HEK293 (cell line): ENCODE results near the gene EMC9.

Experiments
- CTCF ChIA-PET: fragments of 350-600 bp; formaldehyde crosslinking; extraction: SDS; loops from one replicate; lab custom pipeline; 2021; ENCODE audit warnings: antibody characterized with exemption; lab: Yijun Ruan, JAX
- POLR2A ChIA-PET: fragments of 300-600 bp; formaldehyde crosslinking; extraction: SDS; loops from one replicate; lab custom pipeline; 2020; ENCODE audit warnings: antibody characterized with exemption, inconsistent platforms; lab: Yijun Ruan, JAX
- H3K27ac ChIP-seq: fragments of 200-500 bp; sonication (Bioruptor generic); 2 replicates; pipeline ENCODE4 v1.5.1; 2014; ENCODE audit warnings: low read depth, low read length, control low read depth, inconsistent platforms; ENCODE audit errors: extremely low read depth
- H3K36me3 ChIP-seq, 2 experiments: fragments of 200-500 bp in 1 of 2; sonication (Bioruptor generic) in 1 of 2; 1 replicate in 1 of 2; 2 replicates in 1 of 2; pipeline ENCODE4 v1.5.1; 2014 to 2017; ENCODE audit warnings: inconsistent platforms in 2 of 2, low read length in 2 of 2; ENCODE audit not compliant: control insufficient read depth in 2 of 2, insufficient read depth in 1 of 2
- H3K4me1 ChIP-seq: fragments of 200-500 bp; sonication (Bioruptor generic); 2 replicates; pipeline ENCODE4 v1.5.1; 2014; ENCODE audit warnings: mild to moderate bottlenecking, low read length, inconsistent platforms; ENCODE audit not compliant: control insufficient read depth, insufficient read depth
- H3K4me3 ChIP-seq: 2 replicates; pipeline ENCODE4 v1.5.1; 2011; ENCODE audit warnings: low read depth, mild to moderate bottlenecking, control low read depth, low read length, moderate library complexity
- H3K9me3 ChIP-seq: fragments of 200-500 bp; sonication (Bioruptor generic); 2 replicates; pipeline ENCODE4 v1.5.1; 2014; ENCODE audit warnings: low read depth, low read length, inconsistent platforms; ENCODE audit not compliant: control insufficient read depth, insufficient read depth
- AEBP2 ChIP-seq: fragments of 450-650 bp; formaldehyde crosslinking; IDR thresholded peaks from 2 replicates; pipeline ENCODE4 v1.5.1; 2016; ENCODE audit warnings: missing biosample characterization, missing genetic modification characterization, borderline replicate concordance
- KLF1 ChIP-seq: fragments of 450-650 bp; formaldehyde crosslinking; IDR thresholded peaks from 2 replicates; pipeline ENCODE4 v1.5.1; 2016; ENCODE audit warnings: missing biosample characterization, missing genetic modification characterization
- KLF17 ChIP-seq: fragments of 450-650 bp; formaldehyde crosslinking; IDR thresholded peaks from 2 replicates; pipeline ENCODE4 v1.5.1; 2016; ENCODE audit warnings: missing biosample characterization, missing genetic modification characterization
- MEIS1 ChIP-seq: sonication (generic); formaldehyde crosslinking; IDR thresholded peaks from 2 replicates; pipeline ENCODE4 v1.8.1; 2022; ENCODE audit warnings: missing genetic modification reagents, mild to moderate bottlenecking, borderline replicate concordance
- OVOL3 ChIP-seq: fragments of 450-650 bp; formaldehyde crosslinking; IDR thresholded peaks from 2 replicates; pipeline ENCODE4 v1.5.1; 2016; ENCODE audit warnings: missing biosample characterization, missing genetic modification characterization
- REPIN1 ChIP-seq: fragments of 450-650 bp; formaldehyde crosslinking; IDR thresholded peaks from 2 replicates; pipeline ENCODE4 v1.5.1; 2017; ENCODE audit warnings: missing biosample characterization, missing genetic modification characterization, low read depth
- SALL2 ChIP-seq: fragments of 450-650 bp; formaldehyde crosslinking; IDR thresholded peaks from 2 replicates; pipeline ENCODE4 v1.5.0; 2017; ENCODE audit warnings: missing biosample characterization, mild to moderate bottlenecking, missing genetic modification characterization, borderline replicate concordance
- SP2 ChIP-seq: fragments of 450-650 bp; formaldehyde crosslinking; IDR thresholded peaks from 2 replicates; pipeline ENCODE4 v1.5.1; 2016; ENCODE audit warnings: missing biosample characterization, missing genetic modification characterization
- TCF7L2 ChIP-seq: IDR thresholded peaks from 2 replicates; pipeline ENCODE4 v1.6.1; 2011; ENCODE audit warnings: low read depth, mild to moderate bottlenecking, inconsistent platforms, low read length, moderate library complexity, borderline replicate concordance
- ZBTB48 ChIP-seq: fragments of 450-650 bp; formaldehyde crosslinking; IDR thresholded peaks from 2 replicates; pipeline ENCODE4 v1.5.1; 2016; ENCODE audit warnings: missing biosample characterization, missing genetic modification characterization
- ZBTB49 ChIP-seq: fragments of 450-650 bp; formaldehyde crosslinking; IDR thresholded peaks from 2 replicates; pipeline ENCODE4 v1.5.1; 2016; ENCODE audit warnings: missing biosample characterization, missing genetic modification characterization, low read depth
- ZFP41 ChIP-seq: fragments of 450-650 bp; formaldehyde crosslinking; IDR thresholded peaks from 2 replicates; pipeline ENCODE4 v1.5.1; 2016; ENCODE audit warnings: missing biosample characterization, missing genetic modification characterization, borderline replicate concordance
- ZIC2 ChIP-seq: fragments of 450-650 bp; formaldehyde crosslinking; IDR thresholded peaks from 2 replicates; pipeline ENCODE4 v1.5.1; 2016; ENCODE audit warnings: missing biosample characterization, missing genetic modification characterization
- ZNF10 ChIP-seq: fragments of 450-650 bp; formaldehyde crosslinking; IDR thresholded peaks from 2 replicates; pipeline ENCODE4 v1.5.1; 2017; ENCODE audit warnings: missing biosample characterization, missing genetic modification characterization
- ZNF155 ChIP-seq: fragments of 450-650 bp; formaldehyde crosslinking; IDR thresholded peaks from 2 replicates; pipeline ENCODE4 v1.5.1; 2016; ENCODE audit warnings: missing biosample characterization, missing genetic modification characterization
- ZNF16 ChIP-seq: fragments of 450-650 bp; formaldehyde crosslinking; IDR thresholded peaks from 2 replicates; pipeline ENCODE4 v1.5.1; 2016; ENCODE audit warnings: low read depth, missing biosample characterization, missing genetic modification characterization
- ZNF2 ChIP-seq: fragments of 450-650 bp; formaldehyde crosslinking; IDR thresholded peaks from 2 replicates; pipeline ENCODE4 v1.5.1; 2016; ENCODE audit warnings: missing biosample characterization, missing genetic modification characterization
- ZNF223 ChIP-seq: fragments of 450-650 bp; formaldehyde crosslinking; IDR thresholded peaks from 2 replicates; pipeline ENCODE4 v1.5.1; 2016; ENCODE audit warnings: missing biosample characterization, missing genetic modification characterization
- ZNF311 ChIP-seq: fragments of 450-650 bp; formaldehyde crosslinking; IDR thresholded peaks from 2 replicates; pipeline ENCODE4 v1.5.1; 2017; ENCODE audit warnings: missing biosample characterization, missing genetic modification characterization, borderline replicate concordance
- ZNF324 ChIP-seq: fragments of 450-650 bp; formaldehyde crosslinking; IDR thresholded peaks from 2 replicates; pipeline ENCODE4 v1.5.1; 2016; ENCODE audit warnings: missing biosample characterization, missing genetic modification characterization
- ZNF362 ChIP-seq: fragments of 450-650 bp; formaldehyde crosslinking; IDR thresholded peaks from 2 replicates; pipeline ENCODE4 v1.5.1; 2016; ENCODE audit warnings: missing biosample characterization, missing genetic modification characterization
- ZNF555 ChIP-seq: fragments of 450-650 bp; formaldehyde crosslinking; conservative IDR thresholded peaks from 2 replicates; pipeline ENCODE4 v1.5.1; 2017; ENCODE audit warnings: missing biosample characterization, mild to moderate bottlenecking, missing genetic modification characterization, inconsistent platforms
- ZNF561 ChIP-seq: fragments of 450-650 bp; IDR thresholded peaks from 2 replicates; pipeline ENCODE4 v1.5.1; 2018; ENCODE audit warnings: missing biosample characterization, missing genetic modification characterization, borderline replicate concordance
- ZNF580 ChIP-seq: fragments of 450-650 bp; formaldehyde crosslinking; IDR thresholded peaks from 2 replicates; pipeline ENCODE4 v1.5.1; 2016; ENCODE audit warnings: missing biosample characterization, missing genetic modification characterization
- ZNF629 ChIP-seq: fragments of 450-650 bp; formaldehyde crosslinking; IDR thresholded peaks from 2 replicates; pipeline ENCODE4 v1.5.1; 2017; ENCODE audit warnings: missing biosample characterization, missing genetic modification characterization
- ZNF747 ChIP-seq: fragments of 450-650 bp; formaldehyde crosslinking; IDR thresholded peaks from 2 replicates; pipeline ENCODE4 v1.5.1; 2016; ENCODE audit warnings: missing biosample characterization, missing genetic modification characterization
- ZNF792 ChIP-seq: fragments of 450-650 bp; formaldehyde crosslinking; IDR thresholded peaks from 2 replicates; pipeline ENCODE4 v1.5.1; 2016; ENCODE audit warnings: missing biosample characterization, missing genetic modification characterization
- ZNF843 ChIP-seq: fragments of 450-650 bp; formaldehyde crosslinking; IDR thresholded peaks from 2 replicates; pipeline ENCODE4 v1.5.1; 2016; ENCODE audit warnings: missing biosample characterization, missing genetic modification characterization
- ZSCAN16 ChIP-seq: fragments of 450-650 bp; formaldehyde crosslinking; IDR thresholded peaks from 2 replicates; pipeline ENCODE4 v1.5.1; 2016; ENCODE audit warnings: missing biosample characterization, missing genetic modification characterization
- ZSCAN23 ChIP-seq: fragments of 450-650 bp; formaldehyde crosslinking; IDR thresholded peaks from 2 replicates; pipeline ENCODE4 v1.5.1; 2016; ENCODE audit warnings: missing biosample characterization, missing genetic modification characterization

Gene EMC9

GRCh38 chr14:24141097-24141880, at the start of gene EMC9:
TSS of gene EMC9 (minus strand) at chr14:24141591. CDS start at chr14:24141304, 287 bp downstream.
- CTCF ChIA-PET = interaction anchor here (0.6 to 1.2 kb wide), 6 partner anchors 8 to 295 kb away, joined by 3 to 6 read pairs (median 4); partner anchors contain the start of gene IRF9
- POLR2A ChIA-PET = interaction anchor here (0.6 to 7.3 kb wide), 23 partner anchors 10 to 1046 kb away, joined by 3 to 163 read pairs (median 5); partner anchors contain the start of genes ACIN1, C14orf119, CHMP4A and DCAF11
- H3K9me3 ChIP-seq = no peaks in the 10 kb centered on the region
- H3K36me3 ChIP-seq = peaks cover 11 to 46% of the 10 kb centered on the region in 2 experiments
- peaks cover 8% of the 10 kb centered on the region for H3K4me1 ChIP-seq
- H3K4me3 ChIP-seq = peak within 1 kb of the TSS; percentile 90
- peak within 1 kb of the TSS; percentile 89 for H3K27ac ChIP-seq
- no peak for TF ChIP-seq ZNF555 (tag by site-specific recombination)
- TF ChIP-seq KLF17 (tag by site-specific recombination) = peak; percentile 91
- no peak for TF ChIP-seq ZNF223 (tag by site-specific recombination)
- TF ChIP-seq OVOL3 = peak; percentile 53; the same call in 1 of the 2 replicates
- peak; percentile 54; the same call in 1 of the 2 replicates for TF ChIP-seq ZIC2
- no peak for TF ChIP-seq ZBTB49
- peak; percentile 53; the same call in 1 of the 2 replicates for TF ChIP-seq ZNF10 (tag by site-specific recombination)
- no peak for TF ChIP-seq ZSCAN16
- peak; percentile 99; the same call in 1 of the 2 replicates for TF ChIP-seq ZBTB48 (tag by site-specific recombination)
- 0 out of 2 replicates have a peak, but pooled peaks have one; percentile 70 for TF ChIP-seq ZNF843 (tag by site-specific recombination)
- peak; percentile 92; the same call in 1 of the 2 replicates for TF ChIP-seq ZSCAN23 (tag by site-specific recombination)
- TF ChIP-seq REPIN1 (tag by site-specific recombination) = peak; percentile 77; the same call in 1 of the 2 replicates
- TF ChIP-seq ZNF629 = peak; percentile 18; the same call in 1 of the 2 replicates
- TF ChIP-seq ZNF311 (tag by site-specific recombination) = no peak
- peak; percentile 94 for TF ChIP-seq SP2 (tag by site-specific recombination)
- TF ChIP-seq MEIS1 (CRISPR knock-in tag) = no peak
- TF ChIP-seq ZNF792 (tag by site-specific recombination) = no peak; the same call in 1 of the 2 replicates
- TF ChIP-seq ZNF362 (tag by site-specific recombination) = no peak
- TF ChIP-seq ZNF580 = 0 out of 2 replicates have a peak, but pooled peaks have one; percentile 24
- no peak for TF ChIP-seq ZNF155 (tag by site-specific recombination)
- TF ChIP-seq KLF1 (tag by site-specific recombination) = no peak; the same call in 1 of the 2 replicates
- TF ChIP-seq ZFP41 (tag by site-specific recombination) = no peak
- TF ChIP-seq ZNF561 (tag by site-specific recombination) = peak; percentile 77; the same call in 1 of the 2 replicates
- TF ChIP-seq ZNF16 = no peak
- TF ChIP-seq ZNF747 (tag by site-specific recombination) = no peak
- no peak for TF ChIP-seq SALL2 (tag by site-specific recombination)
- TF ChIP-seq ZNF324 (tag by site-specific recombination) = 0 out of 2 replicates have a peak, but pooled peaks have one; percentile 74
- TF ChIP-seq ZNF2 (tag by site-specific recombination) = peak; percentile 81; the same call in 1 of the 2 replicates
- no peak for TF ChIP-seq TCF7L2
- TF ChIP-seq AEBP2 = no peak
